HG02973 (cell line): ENCODE measurements around the gene ENDOV.
A peak's percentile ranks its signal among the peaks of the same experiment; 100 is the strongest.

Experiments used
- ATAC-seq: cut with Tn5 transposase; IDR thresholded peaks from one replicate; pipeline ENCODE4 v1.9.1; 2021; ENCODE audit warnings: moderate library complexity; ENCODE audit not compliant: unreplicated experiment

Gene ENDOV

GRCh38 chr17:80414508-80414802, 512 bp upstream of the ENDOV start:
- peak; percentile 15 for ATAC-seq

- no peak for ATAC-seq
Observed at GRCh38 chr17:80415626-80416137, 715 bp downstream of the ENDOV start.

GRCh38 chr17:80416260-80416939, 1.4 kb downstream of the ENDOV start:
- no peak for ATAC-seq

GRCh38 chr17:80416940-80417293, 1.9 kb downstream of the ENDOV start:
- ATAC-seq, result no peak

GRCh38 chr17:80418589-80418988, 3.6 kb downstream of the ENDOV start:
- ATAC-seq, result no peak

- ATAC-seq, result no peak
Observed at GRCh38 chr17:80419255-80419654, 4.3 kb downstream of the ENDOV start.

- ATAC-seq, result no peak
Observed at GRCh38 chr17:80421381-80422090, 6.6 kb downstream of the ENDOV start.

- ATAC-seq, result no peak
Observed at GRCh38 chr17:80422276-80422675, 7.3 kb downstream of the ENDOV start.

GRCh38 chr17:80422981-80423380, 8.0 kb downstream of the ENDOV start:
- no peak for ATAC-seq

GRCh38 chr17:80423536-80424225, 8.7 kb downstream of the ENDOV start:
- ATAC-seq, result no peak

- no peak for ATAC-seq
Observed at GRCh38 chr17:80424261-80424660, 9.3 kb downstream of the ENDOV start.

- ATAC-seq, result no peak
Observed at GRCh38 chr17:80424878-80425765, 10.2 kb downstream of the ENDOV start.

GRCh38 chr17:80425835-80426426, 11.0 kb downstream of the ENDOV start:
- no peak for ATAC-seq

- peak; percentile 66 for ATAC-seq
Observed at GRCh38 chr17:80426671-80427326, 11.8 kb downstream of the ENDOV start.

GRCh38 chr17:80427366-80428282, 12.7 kb downstream of the ENDOV start:
- no peak for ATAC-seq

GRCh38 chr17:80428363-80428762, 13.4 kb downstream of the ENDOV start:
- ATAC-seq, result no peak

GRCh38 chr17:80428796-80429195, 13.8 kb downstream of the ENDOV start:
- ATAC-seq, result no peak

GRCh38 chr17:80429356-80430275, 14.6 kb downstream of the ENDOV start:
- ATAC-seq, result no peak
